ENCODE data around the gene TMED7. TPM values are rescaled to one million over a fixed set of nuclear protein-coding genes. Genes with fewer than 3 reads are reported as not detected.

Gene TMED7
- total RNA-seq, 3 donors from 2014 or later (not counting 1 experiment from before 2014, with no cell fraction given): 40.6 to 48.8 (median 48.1) TPM

DNA sequence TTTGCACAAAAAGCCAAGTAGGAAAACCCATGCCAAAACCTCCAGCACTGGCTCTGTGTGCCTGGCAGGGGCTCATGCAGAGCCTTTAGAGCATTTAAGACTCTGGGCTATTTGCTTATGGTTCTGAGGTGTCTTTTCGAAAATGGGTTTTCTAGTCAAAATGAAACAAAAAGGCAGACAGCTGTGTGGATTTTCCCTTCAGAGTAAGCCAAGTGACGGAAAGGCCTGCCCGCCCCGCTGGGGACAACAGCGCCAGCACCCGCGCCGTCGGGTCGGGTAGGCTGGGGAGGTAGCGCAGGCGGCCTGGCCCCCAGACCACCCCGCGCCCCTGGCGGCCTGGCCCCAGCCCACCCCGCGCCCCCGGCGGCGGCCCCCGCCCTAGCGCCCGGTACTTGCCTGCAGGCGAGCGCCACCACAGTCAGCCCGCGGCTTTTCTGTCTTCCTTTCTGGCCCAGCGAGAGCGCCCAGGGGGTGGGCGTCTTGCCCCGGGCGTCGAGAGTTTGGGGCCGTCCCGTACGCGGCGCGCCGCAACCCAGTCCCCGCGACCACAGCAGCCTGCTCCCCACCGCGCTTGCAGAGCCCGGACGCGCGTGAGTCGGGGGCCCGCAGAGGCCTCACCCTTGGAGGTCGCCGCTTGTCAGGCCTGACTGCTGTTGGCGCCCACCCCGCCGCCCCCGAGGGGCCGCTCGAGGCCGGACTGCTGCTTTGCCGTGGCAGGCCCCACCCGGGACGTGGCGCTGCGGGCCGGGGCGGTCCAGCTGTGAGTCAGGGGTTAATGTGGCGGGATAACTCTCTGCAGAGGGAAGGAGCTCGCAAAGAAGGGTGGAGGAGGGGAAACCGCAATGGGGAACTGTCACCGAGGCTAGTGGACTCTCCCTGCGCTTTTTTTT lies 23.9 kb downstream of the TMED7 start, which contains the start of gene TICAM2:
Gene TICAM2 (minus strand): TSS at position 779 of the 890 bp plus-strand sequence. CDS start 21,223 bp downstream, outside the sequence.
- H3K4me3 ChIP-seq (ENCODE audit: low read length): peak within 1 kb of the TSS; percentile 53
- peak within 1 kb of the TSS; percentile 62 for H3K27ac ChIP-seq (ENCODE audit: low read length)
- Mint-ChIP-seq H3K27me3 (ENCODE audit: low read depth in 2 of 2) (no peaks in the 10 kb centered on the region), H3K27ac (peak within 1 kb of the TSS; percentile 83 to 84), H3K36me3 (no peaks in the 10 kb centered on the region), H3K4me1 (peaks cover 17 to 39% of the 10 kb centered on the region in 2 donors), H3K9me3 (no peaks in the 10 kb centered on the region), H3K4me3 (peak within 1 kb of the TSS; percentile 88)
- H3K4me1 ChIP-seq (ENCODE audit: control insufficient read depth, insufficient read depth, low read length): peaks cover 9% of the 10 kb centered on the region
- H3K36me3 ChIP-seq (ENCODE audit: control insufficient read depth, insufficient read depth, low read length): no peaks in the 10 kb centered on the region
- WGBS (ENCODE audit: insufficient coverage): under 1% methylated on average over 71 of the region's 71 CpGs
- no peaks in the 10 kb centered on the region for H3K9me3 ChIP-seq (ENCODE audit: control insufficient read depth, insufficient read depth, low read length)
- peak; percentile 85 to 89 (median 87) for ATAC-seq
- H3K27me3 ChIP-seq (ENCODE audit: control insufficient read depth, insufficient read depth, low read length): no peaks in the 10 kb centered on the region
- DNase-seq: peak; percentile 54 to 75
- intact Hi-C loops (cut with micrococcal nuclease): loop anchor here (2.0 kb wide), 1 partner anchor 23 kb away; no protein-coding TSS in a partner anchor
- TF ChIP-seq, protein P1, sequence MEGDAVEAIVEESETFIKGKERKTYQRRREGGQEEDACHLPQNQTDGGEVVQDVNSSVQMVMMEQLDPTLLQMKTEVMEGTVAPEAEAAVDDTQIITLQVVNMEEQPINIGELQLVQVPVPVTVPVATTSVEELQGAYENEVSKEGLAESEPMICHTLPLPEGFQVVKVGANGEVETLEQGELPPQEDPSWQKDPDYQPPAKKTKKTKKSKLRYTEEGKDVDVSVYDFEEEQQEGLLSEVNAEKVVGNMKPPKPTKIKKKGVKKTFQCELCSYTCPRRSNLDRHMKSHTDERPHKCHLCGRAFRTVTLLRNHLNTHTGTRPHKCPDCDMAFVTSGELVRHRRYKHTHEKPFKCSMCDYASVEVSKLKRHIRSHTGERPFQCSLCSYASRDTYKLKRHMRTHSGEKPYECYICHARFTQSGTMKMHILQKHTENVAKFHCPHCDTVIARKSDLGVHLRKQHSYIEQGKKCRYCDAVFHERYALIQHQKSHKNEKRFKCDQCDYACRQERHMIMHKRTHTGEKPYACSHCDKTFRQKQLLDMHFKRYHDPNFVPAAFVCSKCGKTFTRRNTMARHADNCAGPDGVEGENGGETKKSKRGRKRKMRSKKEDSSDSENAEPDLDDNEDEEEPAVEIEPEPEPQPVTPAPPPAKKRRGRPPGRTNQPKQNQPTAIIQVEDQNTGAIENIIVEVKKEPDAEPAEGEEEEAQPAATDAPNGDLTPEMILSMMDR (IDR thresholded peaks at IDR 0.05): peak; percentile 31

DNA sequence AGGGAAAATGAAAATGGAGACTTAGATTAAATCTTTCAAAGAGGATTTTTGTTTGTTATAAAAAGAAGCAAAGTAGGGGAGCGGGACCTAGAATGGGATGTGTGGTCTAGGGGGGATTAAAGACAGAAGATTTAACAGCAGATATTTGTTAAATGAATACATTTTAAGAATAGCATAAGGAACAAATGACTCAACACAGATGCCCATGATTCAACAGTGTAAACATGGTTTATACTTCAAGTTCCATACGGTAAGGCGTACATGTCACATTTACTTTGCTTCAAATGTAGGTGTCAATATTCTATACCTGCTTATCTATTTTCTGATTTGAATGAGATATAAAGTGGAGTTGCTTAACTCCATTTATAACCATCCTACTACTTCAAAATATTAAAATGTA lies 25.1 kb downstream of the TMED7 start:
- H3K27me3 ChIP-seq (ENCODE audit: control insufficient read depth, insufficient read depth, low read length): no peaks in the 10 kb centered on the region
- TF ChIP-seq, protein P1 (IDR thresholded peaks at IDR 0.05): no peak
- H3K9me3 ChIP-seq (ENCODE audit: control insufficient read depth, insufficient read depth, low read length): no peaks in the 10 kb centered on the region
- no peaks in the 10 kb centered on the region for H3K27me3 Mint-ChIP-seq (ENCODE audit: low read depth in 2 of 2)
- H3K27ac ChIP-seq (ENCODE audit: low read length): no peak overlapping the region
- H3K4me1 Mint-ChIP-seq: peaks cover 17 to 34% of the 10 kb centered on the region in 2 donors
- ATAC-seq (no peak), DNase-seq (no peak)
- H3K9me3 Mint-ChIP-seq: no peaks in the 10 kb centered on the region
- WGBS (ENCODE audit: insufficient coverage): 100% methylated on average over 1 of the region's 3 CpGs
- intact Hi-C loops (cut with micrococcal nuclease): no loop called here
- H3K4me3 Mint-ChIP-seq: peak overlapping the region; percentile 51
- peaks cover 9% of the 10 kb centered on the region for H3K4me1 ChIP-seq (ENCODE audit: control insufficient read depth, insufficient read depth, low read length)
- no peaks in the 10 kb centered on the region for H3K36me3 Mint-ChIP-seq
- peak overlapping the region; percentile 3 to 52 for H3K27ac Mint-ChIP-seq
- no peak overlapping the region for H3K4me3 ChIP-seq (ENCODE audit: low read length)
- no peaks in the 10 kb centered on the region for H3K36me3 ChIP-seq (ENCODE audit: control insufficient read depth, insufficient read depth, low read length)

DNA sequence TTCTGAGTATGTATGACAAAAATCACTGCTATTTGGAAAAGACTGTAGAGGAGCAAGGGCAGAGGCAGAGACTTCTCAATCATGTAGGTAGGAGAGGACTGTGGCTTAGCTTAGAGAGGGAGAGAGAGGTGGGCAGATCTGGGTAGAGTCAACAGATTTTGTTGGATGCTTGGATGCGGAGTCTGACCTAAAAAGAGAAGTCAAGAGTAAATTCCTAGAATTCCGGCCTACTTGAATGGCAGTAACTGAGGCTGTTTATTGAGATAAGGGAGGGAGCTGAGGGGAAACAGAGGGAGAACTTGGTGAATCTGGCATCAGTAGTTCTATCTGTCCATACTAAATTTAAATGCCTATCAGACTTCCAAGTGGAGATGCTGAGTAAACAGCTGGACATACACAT lies 25.9 kb downstream of the TMED7 start:
- intact Hi-C loops (cut with micrococcal nuclease): no loop called here
- Histone ChIP-seq H3K36me3 (ENCODE audit: control insufficient read depth, insufficient read depth, low read length) (no peaks in the 10 kb centered on the region), H3K4me1 (ENCODE audit: control insufficient read depth, insufficient read depth, low read length) (peaks cover 9% of the 10 kb centered on the region), H3K27ac (ENCODE audit: low read length) (no peak overlapping the region), H3K9me3 (ENCODE audit: control insufficient read depth, insufficient read depth, low read length) (no peaks in the 10 kb centered on the region), H3K27me3 (ENCODE audit: control insufficient read depth, insufficient read depth, low read length) (no peaks in the 10 kb centered on the region), H3K4me3 (ENCODE audit: low read length) (no peak overlapping the region)
- WGBS (ENCODE audit: insufficient coverage): 98% methylated on average over 2 of the region's 2 CpGs
- no peak for ATAC-seq
- peaks cover 14 to 31% of the 10 kb centered on the region in 2 donors for H3K4me1 Mint-ChIP-seq
- no peaks in the 10 kb centered on the region for H3K9me3 Mint-ChIP-seq
- peak overlapping the region; percentile 51 for H3K4me3 Mint-ChIP-seq
- H3K36me3 Mint-ChIP-seq: no peaks in the 10 kb centered on the region
- H3K27ac Mint-ChIP-seq: peak overlapping the region; percentile 3 to 52
- TF ChIP-seq, protein P1 (IDR thresholded peaks at IDR 0.05): no peak
- DNase-seq: no peak
- H3K27me3 Mint-ChIP-seq (ENCODE audit: low read depth in 2 of 2): no peaks in the 10 kb centered on the region
